NCI-H2227 (cell line): ENCODE data around the gene CRLF1.

Experiments used
- DNase-seq: peaks from one replicate; lab custom pipeline; 2025; ENCODE audit not compliant: unreplicated experiment; lab: John Stamatoyannopoulos, UW

Gene CRLF1

DNA sequence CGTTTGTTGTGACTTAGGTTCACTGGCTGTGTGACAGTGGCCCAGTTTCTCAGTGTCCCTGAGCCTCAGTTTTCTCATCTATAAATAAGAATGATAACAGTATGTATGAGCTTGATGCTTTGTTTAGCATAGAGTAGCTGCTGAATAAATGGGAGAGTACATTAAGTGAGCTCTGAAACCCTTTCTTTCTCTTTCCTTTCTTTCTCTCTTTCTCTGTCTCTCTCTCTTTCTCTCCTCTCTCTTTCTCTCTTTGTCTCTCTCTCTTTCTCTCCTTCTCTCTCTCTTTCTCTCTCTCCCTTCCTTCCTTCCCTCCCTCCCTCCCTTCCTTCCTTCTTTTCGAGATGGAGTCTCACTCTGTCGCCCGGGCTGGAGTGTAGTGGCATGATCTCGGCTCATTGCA, 46.9 kb downstream of the CRLF1 start:
- no peak for DNase-seq

DNA sequence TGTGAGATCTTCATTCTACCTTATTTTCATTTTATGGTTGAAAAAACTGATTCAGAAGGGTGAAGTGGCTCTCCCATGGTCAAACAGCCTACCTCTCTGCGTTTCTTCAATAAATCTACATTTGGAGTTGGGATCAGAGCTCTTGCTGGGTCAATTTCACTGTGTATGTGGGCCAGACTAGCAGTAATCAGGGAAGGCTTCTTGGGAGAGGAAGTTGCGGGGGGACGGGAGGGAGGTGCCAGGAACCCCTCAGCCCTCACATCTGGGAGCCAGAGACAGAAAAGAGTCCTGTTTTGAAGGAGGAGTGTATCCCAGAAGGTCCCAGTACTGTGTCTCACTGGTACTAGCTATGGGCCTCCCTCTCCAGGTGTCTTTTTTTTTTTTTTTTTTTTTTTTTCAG, 48.0 kb downstream of the CRLF1 start:
- DNase-seq = no peak

GRCh38 chr19:18558202-18558555, 48.4 kb downstream of the CRLF1 start:
- no peak for DNase-seq

DNA sequence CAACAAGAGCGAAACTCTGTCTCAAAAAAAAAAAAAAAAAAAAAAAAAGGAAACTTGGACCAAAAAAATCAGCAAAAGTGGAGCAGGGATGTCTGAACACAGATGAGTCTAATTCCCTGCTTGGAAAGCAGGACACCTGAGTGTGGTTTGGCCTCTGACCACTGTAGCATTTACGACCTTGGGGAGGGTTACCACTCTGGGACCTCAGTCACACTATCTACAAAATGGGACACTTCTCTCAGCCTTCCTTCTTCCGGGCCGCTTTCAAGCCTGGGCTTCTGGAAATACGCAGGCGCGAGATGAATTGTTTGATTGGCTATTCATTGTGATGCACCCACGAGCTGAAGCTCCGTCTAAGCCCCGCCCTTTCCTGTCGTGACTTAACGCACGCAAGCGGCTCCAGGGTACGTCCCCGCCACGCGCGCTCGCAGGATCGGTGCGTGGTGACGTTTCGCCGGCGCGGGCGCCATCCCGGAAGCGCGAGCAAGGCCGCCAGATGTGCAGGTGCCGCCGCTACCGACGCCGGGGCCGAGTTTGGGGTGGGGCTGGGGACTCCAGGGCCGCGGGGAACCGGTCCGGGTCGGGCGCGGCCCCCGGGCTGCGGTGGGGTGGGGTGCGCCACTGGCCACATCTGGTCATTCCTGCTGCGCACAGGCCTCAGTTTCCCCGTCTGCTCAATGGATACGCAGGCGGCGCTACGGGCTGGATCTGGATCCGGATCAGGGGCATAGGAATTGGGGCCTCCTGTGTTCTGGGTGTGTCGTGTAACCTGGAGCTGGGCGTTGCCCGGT, 49.0 kb downstream of the CRLF1 start, which contains the start of gene KXD1:
KXD1 (plus strand) TSS at position 460 of the 791 bp plus-strand sequence. CDS start 4,187 bp downstream, outside the sequence.
- peak; percentile 96 for DNase-seq

- DNase-seq = no peak
Observed at GRCh38 chr19:18551631-18552030, 55.0 kb downstream of the CRLF1 start.

DNA sequence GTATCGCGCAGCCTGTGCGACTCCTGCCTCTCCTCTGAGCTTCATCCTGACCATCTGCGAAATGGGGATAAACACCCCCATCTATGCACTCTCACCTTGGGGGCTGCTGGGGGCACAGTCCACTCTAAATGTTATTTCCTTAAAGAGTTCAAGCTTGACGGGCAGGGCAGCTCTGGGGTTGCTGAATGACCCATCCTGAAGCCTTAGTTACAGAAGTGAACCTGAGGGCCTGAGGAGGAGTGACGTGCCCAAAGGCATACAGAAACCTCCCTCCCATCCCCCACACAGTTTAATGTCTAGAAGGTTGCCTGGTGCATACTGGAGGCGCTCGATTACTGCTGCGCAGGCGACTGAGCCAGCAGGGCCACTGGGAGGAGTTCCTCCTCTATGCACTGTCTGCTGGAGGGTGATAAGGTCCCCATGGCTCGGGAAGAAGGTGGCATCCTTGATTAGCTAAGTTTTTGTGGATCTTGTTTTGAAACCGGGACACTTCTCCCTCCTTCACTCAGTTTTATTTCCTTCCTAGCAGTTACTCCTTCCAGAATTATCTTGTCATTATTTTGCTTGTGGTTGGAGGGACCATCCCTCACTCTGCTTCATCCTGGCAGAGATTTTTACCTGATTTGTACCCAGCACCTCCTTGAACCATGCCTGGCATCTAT, 62.7 kb downstream of the CRLF1 start:
- DNase-seq = peak; percentile 51
